Stimulated activated memory B cell treated with anti-CD40 and anti-IgM and Interleukin-4, amounts not matched to agents 10 μg/mL and 1 μg/mL and 100 μg/mL, for 72 hours (primary cell): ENCODE results near the gene ASAP3.

Source experiments
- ATAC-seq: fragments of 150-1000 bp; cut with Tn5 transposase; 2 replicates; pipeline ENCODE4 v1.10.0; 2021
- H3K27ac Mint-ChIP-seq: one replicate; pipeline ENCODE4 v1.8.0; 2022; ENCODE audit warnings: mild to moderate bottlenecking, mixed read lengths
- H3K27me3 Mint-ChIP-seq: one replicate; pipeline ENCODE4 v1.8.0; 2022; ENCODE audit warnings: mixed read lengths
- H3K36me3 Mint-ChIP-seq: one replicate; pipeline ENCODE4 v1.8.0; 2022; ENCODE audit warnings: mixed read lengths
- H3K4me1 Mint-ChIP-seq: one replicate; pipeline ENCODE4 v1.8.0; 2022; ENCODE audit warnings: mixed read lengths
- H3K4me3 Mint-ChIP-seq: one replicate; pipeline ENCODE4 v1.8.0; 2022; ENCODE audit warnings: mild to moderate bottlenecking, moderate library complexity, mixed read lengths
- H3K9me3 Mint-ChIP-seq: one replicate; pipeline ENCODE4 v1.8.0; 2022; ENCODE audit warnings: mixed read lengths

The ASAP3 gene

DNA sequence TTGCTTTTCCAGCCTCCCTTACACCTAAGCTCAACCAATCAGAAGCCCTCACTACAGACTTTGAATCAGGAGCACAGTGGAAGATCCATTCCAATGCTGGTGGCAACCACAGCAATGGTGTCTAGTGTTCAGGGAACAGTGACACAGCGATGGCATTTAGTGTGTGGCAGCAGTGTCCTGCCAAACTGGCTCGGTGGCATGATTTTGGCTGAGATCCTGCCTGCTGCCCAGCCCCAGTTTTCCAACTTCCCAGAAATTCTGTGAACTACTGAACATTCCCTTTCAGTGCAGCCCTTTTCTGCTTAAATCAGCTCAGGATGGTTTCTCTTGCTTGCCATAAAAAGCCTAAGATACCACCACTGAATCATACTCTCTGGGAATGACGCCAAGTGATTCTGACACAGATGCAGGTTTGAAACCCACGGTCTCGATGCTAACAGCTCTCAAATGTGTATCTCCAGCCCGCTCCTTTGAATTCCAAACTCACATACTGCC, 8.8 kb downstream of the ASAP3 start:
- ATAC-seq = no peak
- Mint-ChIP-seq H3K9me3 (no peaks in the 10 kb centered on the region), H3K27ac (no peak overlapping the region), H3K4me3 (no peak overlapping the region), H3K4me1 (peaks cover 1% of the 10 kb centered on the region), H3K27me3 (peaks cover 11% of the 10 kb centered on the region), H3K36me3 (no peaks in the 10 kb centered on the region)

DNA sequence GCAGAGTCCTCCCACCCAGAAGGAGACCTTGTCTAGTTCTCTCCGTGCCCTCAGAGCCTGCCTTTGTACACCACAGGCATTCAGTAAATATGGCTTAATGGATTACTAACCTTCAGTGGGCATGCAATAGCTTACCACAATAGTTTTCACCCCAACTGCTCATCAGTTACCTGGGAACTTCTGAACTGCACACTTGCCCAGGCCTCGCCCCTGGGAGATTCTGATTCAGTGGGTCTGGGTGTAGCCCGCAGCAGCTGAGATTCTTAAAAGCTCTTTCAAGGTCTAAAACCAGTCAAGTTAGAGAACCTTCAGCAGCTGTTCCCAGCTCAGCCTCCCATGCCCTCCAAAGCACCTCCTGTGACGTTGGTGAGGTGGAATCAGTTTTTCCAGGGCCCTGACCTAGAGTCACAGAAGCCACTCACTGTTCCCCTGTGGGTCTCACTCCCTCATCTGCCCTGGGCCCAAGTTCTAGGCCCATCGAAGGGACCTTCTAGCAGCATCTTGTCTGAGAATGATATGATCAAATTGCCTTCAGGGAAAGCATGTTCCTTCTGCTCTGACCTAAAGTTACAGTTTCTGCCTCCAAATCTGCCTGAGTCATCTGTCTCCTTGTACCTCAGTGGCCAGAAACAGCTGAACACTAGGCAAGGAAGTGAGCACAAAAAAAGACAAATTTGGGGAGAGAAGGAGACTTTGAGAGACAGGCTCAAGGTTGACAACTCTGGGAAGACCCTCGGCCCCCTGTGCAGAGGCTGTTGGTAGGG, 10.8 kb downstream of the ASAP3 start:
- ATAC-seq = no peak
- no peaks in the 10 kb centered on the region for H3K9me3 Mint-ChIP-seq
- H3K27me3 Mint-ChIP-seq = peaks cover 11% of the 10 kb centered on the region
- no peaks in the 10 kb centered on the region for H3K36me3 Mint-ChIP-seq
- no peak overlapping the region for H3K27ac Mint-ChIP-seq
- H3K4me1 Mint-ChIP-seq = no peaks in the 10 kb centered on the region
- no peak overlapping the region for H3K4me3 Mint-ChIP-seq

DNA sequence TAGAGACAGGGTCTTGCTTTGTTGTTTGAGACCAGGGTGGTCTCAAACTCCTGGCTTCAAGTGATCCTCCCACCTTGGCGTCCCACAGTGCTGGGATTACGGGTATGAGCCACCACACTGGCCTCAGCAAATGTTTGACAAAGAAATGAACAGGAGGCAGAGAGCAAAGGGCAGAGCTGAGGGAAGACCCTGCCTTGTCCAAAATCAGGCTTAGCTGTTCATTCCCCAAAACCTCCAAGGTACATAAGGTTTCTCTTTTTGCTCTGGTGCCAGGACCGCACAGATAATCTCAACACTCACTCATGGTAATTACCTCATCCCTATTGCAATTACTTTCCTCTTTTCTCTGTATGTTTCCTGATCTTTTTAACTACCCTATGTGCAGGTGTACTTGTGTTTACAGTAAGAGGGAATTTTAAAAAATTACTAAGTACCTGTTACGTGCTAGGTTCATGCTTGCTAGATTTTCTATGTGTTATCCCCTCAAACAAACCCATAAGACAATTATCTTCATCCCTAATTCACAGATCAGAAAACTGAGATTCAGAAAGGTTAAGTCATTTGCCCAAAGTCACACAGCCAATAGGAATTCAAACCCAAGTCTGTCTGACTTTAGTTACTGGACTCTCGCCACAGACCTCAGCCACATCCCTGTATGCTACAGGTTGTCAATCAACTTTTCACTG, 11.5 kb downstream of the ASAP3 start:
- Mint-ChIP-seq H3K9me3 (no peaks in the 10 kb centered on the region), H3K27ac (no peak overlapping the region), H3K4me1 (no peaks in the 10 kb centered on the region), H3K27me3 (peaks cover 11% of the 10 kb centered on the region), H3K36me3 (no peaks in the 10 kb centered on the region), H3K4me3 (no peak overlapping the region)
- no peak for ATAC-seq

DNA sequence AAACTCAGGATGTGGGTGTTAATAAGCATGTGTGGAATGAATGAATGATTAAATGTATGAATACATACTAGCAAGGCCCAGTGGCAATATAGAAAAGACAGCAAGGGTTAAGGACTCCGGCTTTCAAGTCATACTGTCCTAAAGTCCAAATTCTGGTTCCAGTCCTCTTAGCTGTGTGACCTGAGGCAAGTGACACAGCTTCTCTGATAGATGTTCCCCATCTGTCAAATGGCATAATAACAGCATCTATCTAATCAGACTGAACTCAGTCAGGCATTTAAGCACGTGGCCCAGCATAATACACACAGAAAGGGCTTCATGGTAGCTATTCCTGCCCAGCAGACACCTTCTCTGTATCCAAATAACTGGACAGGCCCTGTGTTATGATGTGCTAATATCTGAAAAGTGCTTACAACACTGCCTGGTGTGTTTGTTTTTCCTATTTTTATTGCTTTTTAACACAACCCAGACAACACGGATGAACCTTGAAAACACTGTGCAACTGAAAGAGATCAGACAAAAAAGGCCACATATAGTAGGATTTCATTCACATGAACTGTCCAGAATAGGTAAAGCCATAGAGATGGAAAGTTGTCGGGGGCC, 12.4 kb downstream of the ASAP3 start:
- Mint-ChIP-seq H3K27ac (no peak overlapping the region), H3K36me3 (no peaks in the 10 kb centered on the region), H3K4me3 (no peak overlapping the region), H3K9me3 (no peaks in the 10 kb centered on the region), H3K27me3 (peaks cover 7% of the 10 kb centered on the region), H3K4me1 (no peaks in the 10 kb centered on the region)
- ATAC-seq = no peak

DNA sequence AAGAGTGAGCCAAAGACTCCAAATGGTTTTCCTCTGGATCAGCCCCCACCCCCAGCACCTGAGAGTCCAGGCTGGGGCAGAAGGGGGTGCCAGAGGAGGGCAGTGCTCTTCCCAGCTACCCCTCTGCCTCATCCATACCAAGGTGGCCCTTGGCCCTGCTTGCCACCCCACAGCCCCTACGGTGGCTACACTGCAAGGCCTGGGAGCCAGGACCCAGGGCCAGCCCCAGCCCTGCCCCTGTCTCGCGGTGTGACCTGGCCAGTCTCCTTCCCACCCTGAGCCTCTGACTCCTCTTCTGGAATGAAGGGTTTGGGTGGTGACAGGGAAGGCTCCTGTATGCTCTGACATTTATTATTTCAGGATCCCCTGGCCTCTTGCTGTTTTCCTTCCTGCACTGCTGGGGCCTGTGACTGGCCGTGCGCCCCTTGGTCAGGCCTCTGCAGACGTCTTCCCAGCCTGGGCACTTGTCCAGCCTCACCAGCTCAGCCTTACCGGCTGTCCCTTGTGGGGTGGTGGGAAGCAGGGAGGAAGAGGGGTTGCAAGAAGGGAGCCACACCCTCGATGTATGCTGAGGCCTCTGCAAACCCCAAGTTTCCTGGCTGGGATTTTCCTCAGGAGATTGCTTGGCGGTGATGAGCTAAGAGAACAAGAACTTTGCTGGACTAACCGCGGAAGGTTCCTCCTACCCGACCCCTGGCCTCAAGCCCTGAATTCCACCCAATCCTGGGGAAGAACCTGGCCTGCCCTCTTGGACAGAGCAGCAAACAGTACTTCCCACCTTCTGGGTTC, 13.5 kb downstream of the ASAP3 start:
- Mint-ChIP-seq H3K9me3 (no peaks in the 10 kb centered on the region), H3K4me1 (no peaks in the 10 kb centered on the region), H3K27me3 (no peaks in the 10 kb centered on the region), H3K36me3 (no peaks in the 10 kb centered on the region), H3K4me3 (no peak overlapping the region), H3K27ac (no peak overlapping the region)
- ATAC-seq = no peak

DNA sequence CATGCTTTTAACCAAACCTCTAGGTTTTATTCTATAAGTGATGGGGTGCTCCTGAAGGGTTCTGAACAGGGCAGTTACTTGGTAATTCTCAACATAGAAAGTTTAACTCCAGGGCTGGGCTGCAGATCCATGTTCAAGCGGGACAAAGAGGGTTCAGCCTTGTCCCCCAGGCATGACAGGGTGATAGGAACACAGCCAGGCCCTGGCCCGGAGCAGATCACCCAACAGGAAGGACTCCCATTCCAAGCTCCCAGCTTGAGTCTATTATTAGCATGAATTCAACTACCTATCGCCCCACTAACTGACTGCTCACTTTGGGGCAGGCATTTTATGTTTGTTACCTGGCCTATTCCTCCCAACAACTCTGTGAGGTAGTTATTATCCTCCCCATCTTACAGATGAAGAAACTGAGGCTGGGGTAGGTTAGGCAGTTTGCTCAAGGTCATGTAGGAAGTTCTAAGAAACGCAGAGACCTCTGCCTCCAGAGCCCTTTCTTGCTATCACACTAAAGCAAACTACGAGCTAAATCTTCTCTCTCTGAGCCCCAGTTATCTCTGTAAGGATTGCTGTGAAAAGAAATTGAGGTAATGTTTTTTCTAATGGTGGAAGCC, 14.5 kb downstream of the ASAP3 start:
- Mint-ChIP-seq H3K4me1 (no peaks in the 10 kb centered on the region), H3K27ac (no peak overlapping the region), H3K9me3 (no peaks in the 10 kb centered on the region), H3K27me3 (no peaks in the 10 kb centered on the region), H3K4me3 (no peak overlapping the region), H3K36me3 (no peaks in the 10 kb centered on the region)
- ATAC-seq = no peak

DNA sequence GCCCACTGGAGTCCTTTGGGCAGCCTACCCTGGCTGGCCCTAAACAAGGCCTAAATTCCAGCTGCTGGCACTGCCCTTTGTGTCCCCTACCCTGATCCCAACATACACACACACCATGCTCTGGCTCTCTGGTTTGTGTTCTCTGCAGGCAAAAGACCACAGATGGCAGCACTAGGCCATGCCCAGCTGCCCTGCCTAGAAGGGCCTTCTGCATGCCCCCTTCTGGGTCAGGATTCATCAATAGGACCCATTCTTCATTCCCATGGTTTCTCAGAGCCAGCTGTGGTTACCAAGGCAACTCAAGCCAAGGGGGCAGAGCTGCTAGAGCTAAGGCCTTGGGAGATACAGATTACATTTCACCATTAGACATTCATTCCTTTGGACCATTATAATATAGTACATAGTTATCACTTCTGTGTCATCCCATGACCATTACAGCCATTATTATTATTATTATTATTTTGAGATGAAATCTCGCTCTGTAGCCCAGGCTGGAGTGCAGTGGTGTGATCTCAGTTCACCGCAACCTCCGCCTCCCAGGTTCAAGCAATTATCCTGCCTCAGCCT, 17.5 kb downstream of the ASAP3 start:
- H3K36me3 Mint-ChIP-seq = no peaks in the 10 kb centered on the region
- no peaks in the 10 kb centered on the region for H3K27me3 Mint-ChIP-seq
- H3K4me3 Mint-ChIP-seq = no peak overlapping the region
- no peak for ATAC-seq
- peaks cover 4% of the 10 kb centered on the region for H3K9me3 Mint-ChIP-seq
- H3K4me1 Mint-ChIP-seq = no peaks in the 10 kb centered on the region
- H3K27ac Mint-ChIP-seq = no peak overlapping the region

DNA sequence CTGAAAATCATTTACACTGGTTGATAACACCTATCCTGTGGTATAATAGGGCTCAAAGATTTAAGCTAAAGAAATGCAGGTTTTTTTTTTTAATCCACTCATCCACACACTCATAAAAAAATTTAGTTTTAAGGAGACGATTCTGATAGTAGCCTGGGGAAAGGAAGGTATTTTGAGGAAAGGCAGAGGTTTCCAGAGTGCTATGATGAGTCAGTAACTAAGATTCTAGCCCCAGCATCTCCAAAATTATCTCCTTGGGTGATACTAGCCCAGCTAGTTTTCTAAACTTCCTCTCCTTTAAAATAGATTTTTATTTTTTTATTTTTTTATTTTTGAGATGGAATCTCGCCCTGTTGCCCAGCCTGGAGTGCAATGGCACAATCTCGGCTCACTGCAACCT, 20.7 kb downstream of the ASAP3 start:
- H3K36me3 Mint-ChIP-seq = no peaks in the 10 kb centered on the region
- no peak for ATAC-seq
- no peak overlapping the region for H3K27ac Mint-ChIP-seq
- peaks cover 4% of the 10 kb centered on the region for H3K9me3 Mint-ChIP-seq
- peaks cover 4% of the 10 kb centered on the region for H3K27me3 Mint-ChIP-seq
- no peaks in the 10 kb centered on the region for H3K4me1 Mint-ChIP-seq
- H3K4me3 Mint-ChIP-seq = no peak overlapping the region

DNA sequence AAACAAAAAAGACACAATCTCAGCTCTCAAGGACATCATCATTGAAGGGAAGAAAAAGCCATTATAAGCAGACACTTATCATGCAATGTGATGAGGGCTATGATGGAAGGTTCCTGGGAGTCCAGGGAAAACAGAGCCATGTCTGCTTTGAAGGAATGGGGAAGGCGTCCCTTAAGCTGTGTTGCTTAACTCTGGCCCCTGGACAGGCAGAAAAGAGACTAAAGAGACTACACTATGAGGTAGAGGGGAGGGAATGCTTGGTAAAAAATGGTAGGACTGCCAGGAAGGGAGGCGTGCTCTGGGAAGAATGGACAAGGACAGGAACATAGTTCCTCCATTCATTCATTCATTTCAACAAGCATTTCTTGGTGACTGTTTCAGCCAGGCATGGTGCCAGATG, 21.2 kb downstream of the ASAP3 start:
- Mint-ChIP-seq H3K27ac (no peak overlapping the region), H3K9me3 (peaks cover 4% of the 10 kb centered on the region)

DNA sequence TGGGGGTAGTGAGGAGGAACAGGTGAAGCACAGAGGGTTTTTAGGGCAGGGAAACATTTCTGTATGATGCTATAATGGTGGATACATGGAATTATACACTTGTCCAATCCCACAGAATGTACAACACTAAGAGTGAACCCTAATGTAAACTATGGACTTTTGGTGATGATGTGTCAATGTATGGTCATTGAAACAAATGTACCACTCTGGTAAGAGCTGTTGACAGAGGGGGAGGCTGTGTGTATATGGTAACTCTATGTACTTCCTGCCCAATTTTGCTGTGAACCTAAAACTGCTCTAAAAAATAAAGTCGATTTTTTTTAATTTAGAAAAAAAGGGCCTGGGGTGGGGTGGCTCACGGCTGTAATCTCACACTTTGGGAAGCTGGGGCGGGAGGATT, 22.9 kb downstream of the ASAP3 start:
- ATAC-seq = no peak
- Mint-ChIP-seq H3K27me3 (peaks cover 22% of the 10 kb centered on the region), H3K4me3 (no peak overlapping the region), H3K4me1 (no peaks in the 10 kb centered on the region), H3K9me3 (peaks cover 4% of the 10 kb centered on the region), H3K36me3 (no peaks in the 10 kb centered on the region), H3K27ac (no peak overlapping the region)

More for the DNA sequence above, 21.2 kb downstream of the ASAP3 start:
- no peaks in the 10 kb centered on the region for H3K36me3 Mint-ChIP-seq
- peaks cover 9% of the 10 kb centered on the region for H3K27me3 Mint-ChIP-seq
- no peak for ATAC-seq
- no peak overlapping the region for H3K4me3 Mint-ChIP-seq
- no peaks in the 10 kb centered on the region for H3K4me1 Mint-ChIP-seq

DNA sequence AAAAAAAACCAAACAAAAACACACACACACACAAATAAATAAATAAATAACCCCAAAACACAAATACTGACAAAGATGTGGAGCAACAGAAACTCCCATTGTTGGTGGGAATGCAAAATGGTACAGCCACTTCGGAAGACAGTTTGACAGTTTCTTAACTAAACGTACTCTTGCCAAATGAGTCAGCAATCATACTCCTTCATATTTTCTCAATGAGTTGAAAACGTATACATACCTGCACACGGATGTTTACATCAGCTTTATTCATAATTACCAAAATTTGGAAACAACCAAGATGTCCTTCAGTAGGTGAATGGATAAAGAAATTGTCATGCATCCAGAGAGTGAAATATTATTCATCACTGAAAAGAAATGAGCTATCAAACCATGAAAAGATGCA, 23.5 kb downstream of the ASAP3 start:
- H3K9me3 Mint-ChIP-seq = peaks cover 4% of the 10 kb centered on the region
- no peaks in the 10 kb centered on the region for H3K36me3 Mint-ChIP-seq
- no peaks in the 10 kb centered on the region for H3K4me1 Mint-ChIP-seq
- no peak for ATAC-seq
- H3K27ac Mint-ChIP-seq = no peak overlapping the region
- H3K4me3 Mint-ChIP-seq = no peak overlapping the region
- H3K27me3 Mint-ChIP-seq = peaks cover 27% of the 10 kb centered on the region

DNA sequence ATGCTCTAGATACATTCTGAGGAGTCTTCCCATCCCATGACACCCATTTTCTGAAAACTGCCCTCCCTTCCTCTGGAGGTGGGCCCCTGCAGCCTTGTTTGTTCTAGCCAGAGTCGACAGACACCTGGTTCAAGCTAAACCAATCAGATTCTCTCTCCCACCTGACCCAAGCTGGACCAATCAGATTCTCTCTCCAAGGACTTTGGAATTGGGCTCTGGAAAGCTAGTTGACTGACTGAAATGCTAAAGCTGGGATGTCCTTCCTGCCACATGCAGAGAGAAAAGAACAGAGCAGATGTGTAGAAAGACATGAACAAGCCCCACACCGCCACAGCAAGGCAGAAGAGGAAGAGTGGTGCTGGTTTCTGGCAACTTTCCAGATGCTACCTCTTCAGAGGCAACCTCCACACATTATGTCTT, 24.6 kb downstream of the ASAP3 start:
- Mint-ChIP-seq H3K9me3 (peaks cover 4% of the 10 kb centered on the region), H3K4me3 (no peak overlapping the region), H3K27me3 (peaks cover 36% of the 10 kb centered on the region), H3K36me3 (no peaks in the 10 kb centered on the region), H3K4me1 (no peaks in the 10 kb centered on the region), H3K27ac (no peak overlapping the region)
- no peak for ATAC-seq

DNA sequence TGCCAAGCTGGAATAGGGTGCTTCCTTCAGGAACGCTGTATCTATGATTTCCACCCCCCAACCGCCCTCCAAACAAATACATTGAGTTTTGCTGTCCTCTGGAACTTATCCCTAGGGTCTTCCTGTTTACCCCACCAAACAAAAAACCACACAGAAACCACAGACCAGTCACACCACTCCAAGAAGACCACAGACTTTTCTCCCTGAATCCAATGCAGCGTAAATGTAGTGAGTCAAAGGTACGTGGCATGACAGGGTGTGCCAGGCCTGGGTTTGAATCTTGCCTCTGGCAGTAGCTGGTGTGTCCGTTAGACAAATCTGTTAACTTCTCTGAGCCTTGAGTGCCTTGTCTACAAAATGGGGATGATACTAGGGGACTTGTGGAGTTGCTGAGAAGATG, 27.8 kb downstream of the ASAP3 start:
- no peaks in the 10 kb centered on the region for H3K4me1 Mint-ChIP-seq
- H3K27me3 Mint-ChIP-seq = peaks cover 36% of the 10 kb centered on the region
- ATAC-seq = no peak
- no peak overlapping the region for H3K27ac Mint-ChIP-seq
- no peaks in the 10 kb centered on the region for H3K36me3 Mint-ChIP-seq
- H3K9me3 Mint-ChIP-seq = no peaks in the 10 kb centered on the region
- no peak overlapping the region for H3K4me3 Mint-ChIP-seq

DNA sequence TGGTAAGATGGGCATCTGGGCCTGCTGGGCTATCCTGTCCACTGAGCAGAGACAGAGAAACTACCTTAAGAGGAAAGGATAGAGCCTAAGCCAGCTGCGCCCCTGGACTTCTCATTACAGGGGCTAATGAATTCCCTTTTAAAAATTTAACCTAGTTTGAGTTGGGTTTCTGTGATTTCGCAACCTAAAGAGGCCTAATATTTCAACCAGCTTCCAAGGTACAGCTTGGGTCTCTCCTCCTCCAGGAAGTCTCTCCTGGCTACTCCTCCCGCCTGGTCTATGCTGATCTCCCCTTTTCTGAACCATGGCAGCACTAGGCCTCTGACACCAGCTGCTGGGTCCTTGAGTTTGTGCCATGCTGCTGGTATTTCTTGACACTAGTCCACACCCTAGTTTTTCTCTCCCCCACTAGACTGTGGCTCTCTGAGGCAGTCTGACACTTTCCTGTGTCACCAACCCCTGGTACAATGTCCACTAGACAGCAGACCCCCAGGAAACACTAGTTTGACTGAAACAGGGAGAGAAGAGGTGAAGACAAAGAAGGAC, 30.5 kb downstream of the ASAP3 start:
- H3K27ac Mint-ChIP-seq = no peak overlapping the region
- H3K4me1 Mint-ChIP-seq = no peaks in the 10 kb centered on the region
- H3K36me3 Mint-ChIP-seq = no peaks in the 10 kb centered on the region
- H3K9me3 Mint-ChIP-seq = no peaks in the 10 kb centered on the region
- peaks cover 34% of the 10 kb centered on the region for H3K27me3 Mint-ChIP-seq
- H3K4me3 Mint-ChIP-seq = no peak overlapping the region
- ATAC-seq = no peak
